CD14-positive monocyte (primary cell): Measurements from ENCODE around the gene DCLK1. TPM values are rescaled to one million over a fixed set of nuclear protein-coding genes. Genes with fewer than 3 reads are reported as not detected.

Experiments
- DNase-seq, 3 donors: peaks; one replicate each; pipeline ENCODE4 v3.0.0-alpha.2; 2011 to 2022
- H2AFZ ChIP-seq: 2 replicates; pipeline ENCODE4 v1.6.0; 2012; ENCODE audit warnings: mild to moderate bottlenecking, low read depth, low read length, inconsistent platforms; ENCODE audit not compliant: insufficient read depth, poor library complexity, severe bottlenecking
- H3K27ac ChIP-seq, 2 donors: 1 replicate in 1 of 2; 2 replicates in 1 of 2; pipeline ENCODE4 v1.5.1; 2012 to 2013; ENCODE audit warnings: low read length in 2 of 2, control low read depth in 1 of 2, inconsistent platforms in 1 of 2, low read depth in 1 of 2, mild to moderate bottlenecking in 1 of 2
- H3K27me3 ChIP-seq, 2 donors: one replicate each; pipeline versions ENCODE4 v1.6.0 to v1.6.1; 2011 to 2013; ENCODE audit warnings: low read length in 2 of 2; ENCODE audit not compliant: control insufficient read depth in 2 of 2, insufficient read depth in 2 of 2
- H3K36me3 ChIP-seq, 2 donors: replicated peaks in 1 of 2; 1 replicate in 1 of 2; 2 replicates in 1 of 2; pipeline versions ENCODE4 v1.5.1 to v1.6.1; 2012 to 2013; ENCODE audit warnings: low read length in 2 of 2, control low read depth in 1 of 2, inconsistent platforms in 1 of 2, mild to moderate bottlenecking in 1 of 2; ENCODE audit not compliant: insufficient read depth in 2 of 2, control insufficient read depth in 1 of 2
- H3K4me1 ChIP-seq, 2 donors: 1 replicate in 1 of 2; 2 replicates in 1 of 2; pipeline versions ENCODE4 v1.5.1 to v1.6.1; 2012 to 2013; ENCODE audit warnings: low read length in 2 of 2, control low read depth in 1 of 2, inconsistent platforms in 1 of 2, mild to moderate bottlenecking in 1 of 2, moderate library complexity in 1 of 2; ENCODE audit not compliant: insufficient read depth in 2 of 2, control insufficient read depth in 1 of 2
- H3K4me2 ChIP-seq: replicated peaks from 2 replicates; pipeline ENCODE3; 2012; ENCODE audit warnings: low read length, moderate library complexity, mild to moderate bottlenecking; ENCODE audit not compliant: poor library complexity, severe bottlenecking; ENCODE audit errors: extremely low read depth
- H3K4me3 ChIP-seq, 3 experiments: fragments of 200-600 bp in 1 of 3; sonication (generic) in 1 of 3; replicated peaks in 1 of 3; 1 replicate in 2 of 3; 2 replicates in 1 of 3; pipeline ENCODE4 v1.5.1; 2011 to 2013; ENCODE audit warnings: low read length in 3 of 3, mild to moderate bottlenecking in 3 of 3, control low read depth in 2 of 3, low read depth in 2 of 3, inconsistent platforms in 1 of 3, moderate library complexity in 1 of 3
- H3K79me2 ChIP-seq: 2 replicates; pipeline ENCODE4 v1.6.0; 2012; ENCODE audit warnings: mild to moderate bottlenecking, control low read depth, inconsistent platforms, low read length, moderate library complexity; ENCODE audit not compliant: insufficient read depth
- H3K9ac ChIP-seq: 2 replicates; pipeline ENCODE4 v1.6.0; 2017; ENCODE audit warnings: low read length, mild to moderate bottlenecking; ENCODE audit not compliant: insufficient read depth, poor library complexity, severe bottlenecking
- H3K9me3 ChIP-seq, 2 donors: replicated peaks in 1 of 2; 1 replicate in 1 of 2; 2 replicates in 1 of 2; pipeline versions ENCODE4 v1.5.1 to v1.6.1; 2012 to 2013; ENCODE audit warnings: low read length in 2 of 2, control low read depth in 1 of 2; ENCODE audit not compliant: control insufficient read depth in 1 of 2, insufficient read depth in 1 of 2
- H4K20me1 ChIP-seq: 2 replicates; pipeline ENCODE4 v1.6.0; 2012; ENCODE audit warnings: mild to moderate bottlenecking, low read length, control low read depth, moderate library complexity; ENCODE audit not compliant: insufficient read depth
- H3K27ac Mint-ChIP-seq, 7 donors: one replicate each; pipeline ENCODE4 v1.8.0; 2020; ENCODE audit warnings: mild to moderate bottlenecking in 7 of 7, mixed read lengths in 7 of 7, moderate library complexity in 6 of 7, inconsistent platforms in 2 of 7
- H3K27me3 Mint-ChIP-seq, 3 donors: one replicate each; pipeline ENCODE4 v1.8.0; 2021 to 2022; ENCODE audit warnings: low read depth in 3 of 3, mild to moderate bottlenecking in 3 of 3, mixed read lengths in 3 of 3, moderate library complexity in 3 of 3, inconsistent platforms in 1 of 3
- H3K36me3 Mint-ChIP-seq, 2 donors: one replicate each; pipeline ENCODE4 v1.8.0; 2020; ENCODE audit warnings: mixed read lengths in 2 of 2, inconsistent platforms in 1 of 2, mild to moderate bottlenecking in 1 of 2
- H3K4me1 Mint-ChIP-seq: one replicate; pipeline ENCODE4 v1.8.0; 2020; ENCODE audit warnings: mild to moderate bottlenecking, mixed read lengths
- H3K4me3 Mint-ChIP-seq, 2 donors: one replicate each; pipeline ENCODE4 v1.8.0; 2020; ENCODE audit warnings: mild to moderate bottlenecking in 2 of 2, mixed read lengths in 2 of 2, moderate library complexity in 1 of 2
- H3K9me3 Mint-ChIP-seq, 7 donors: one replicate each; pipeline ENCODE4 v1.8.0; 2020 to 2022; ENCODE audit warnings: mixed read lengths in 7 of 7, mild to moderate bottlenecking in 6 of 7, moderate library complexity in 6 of 7, inconsistent platforms in 2 of 7
- WGBS: methylation state at CpG from one replicate; pipeline ENCODE4 v1.1.5; 2013; ENCODE audit warnings: missing lambda C conversion rate; ENCODE audit not compliant: insufficient coverage; 5-methylcytosine and 5-hydroxymethylcytosine counted together
- intact Hi-C, 2 donors: fragments of 100-400 bp; cut with micrococcal nuclease; formaldehyde crosslinking; loops; one replicate each; pipeline versions ENCODE4 v1.15.0 to v1.15.1; 2023
- polyA plus RNA-seq, 3 donors: library from polyadenylated mRNA; depleted of rRNA in 1 of 3; unstranded in 2 of 3; stranded (reverse) in 1 of 3; fragments of 300-500 nt in 2 of 3; fragments of >200 nt in 1 of 3; fragmentation: Illumina TruSeq in 2 of 3; gene quantifications; 1 replicate in 2 of 3; 2 replicates in 1 of 3; pipeline ENCODE4 v1.2.3, GENCODE V29; 2012 to 2021
- TF ChIP-seq, protein P1 (sequence below): fragments of 200-600 bp; IDR thresholded peaks from one replicate; pipeline ENCODE4 v1.8.0; 2022; ENCODE audit warnings: antibody characterized with exemption, mild to moderate bottlenecking

DCLK1 gene
- polyA plus RNA-seq, 3 donors, result not detected

DNA sequence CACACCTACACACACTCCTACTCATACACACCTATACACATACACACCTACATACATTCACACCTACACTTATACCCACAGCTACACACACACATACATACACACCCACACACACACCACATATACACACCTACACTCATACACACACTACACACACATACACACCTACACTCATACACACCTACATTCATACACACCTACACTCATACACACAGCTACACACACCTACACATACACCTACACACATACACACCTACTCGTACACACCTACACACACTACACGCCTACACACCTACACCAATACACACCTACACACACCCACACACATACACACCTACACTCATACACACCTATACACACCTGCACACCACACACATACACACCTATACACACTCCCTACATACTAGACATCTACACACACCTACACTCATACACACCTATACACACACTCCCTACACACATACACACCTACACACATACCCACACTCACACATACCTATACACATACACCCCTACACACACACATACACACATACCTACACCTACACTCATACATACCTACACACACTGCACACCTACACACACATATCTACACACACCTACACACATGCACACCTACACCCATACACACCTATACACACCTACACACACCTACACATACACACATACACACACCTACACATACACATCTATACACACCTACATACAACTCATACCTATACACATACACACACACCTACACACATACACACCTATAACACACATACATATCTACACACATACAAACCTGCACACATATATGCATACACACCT lies 369.5 kb downstream of the DCLK1 start:
- intact Hi-C loops, result no loop called here

GRCh38 chr13:35760735-35761281 lies 370.4 kb downstream of the DCLK1 start:
- no peak overlapping the region for H3K4me3 ChIP-seq
- H3K36me3 ChIP-seq, result no peaks in the 10 kb centered on the region
- H3K36me3 Mint-ChIP-seq, result no peaks in the 10 kb centered on the region
- H3K9me3 Mint-ChIP-seq, result peaks cover 2 to 12% (median 5%) of the 10 kb centered on the region in 7 donors
- no peaks in the 10 kb centered on the region for H3K27me3 ChIP-seq
- no peak overlapping the region for H3K4me3 Mint-ChIP-seq
- no peaks in the 10 kb centered on the region for H4K20me1 ChIP-seq
- WGBS, result 58% methylated on average over 4 of the region's 13 CpGs
- peaks cover 0 to 2% (median 0%) of the 10 kb centered on the region in 3 donors for H3K27me3 Mint-ChIP-seq
- TF ChIP-seq, protein P1, sequence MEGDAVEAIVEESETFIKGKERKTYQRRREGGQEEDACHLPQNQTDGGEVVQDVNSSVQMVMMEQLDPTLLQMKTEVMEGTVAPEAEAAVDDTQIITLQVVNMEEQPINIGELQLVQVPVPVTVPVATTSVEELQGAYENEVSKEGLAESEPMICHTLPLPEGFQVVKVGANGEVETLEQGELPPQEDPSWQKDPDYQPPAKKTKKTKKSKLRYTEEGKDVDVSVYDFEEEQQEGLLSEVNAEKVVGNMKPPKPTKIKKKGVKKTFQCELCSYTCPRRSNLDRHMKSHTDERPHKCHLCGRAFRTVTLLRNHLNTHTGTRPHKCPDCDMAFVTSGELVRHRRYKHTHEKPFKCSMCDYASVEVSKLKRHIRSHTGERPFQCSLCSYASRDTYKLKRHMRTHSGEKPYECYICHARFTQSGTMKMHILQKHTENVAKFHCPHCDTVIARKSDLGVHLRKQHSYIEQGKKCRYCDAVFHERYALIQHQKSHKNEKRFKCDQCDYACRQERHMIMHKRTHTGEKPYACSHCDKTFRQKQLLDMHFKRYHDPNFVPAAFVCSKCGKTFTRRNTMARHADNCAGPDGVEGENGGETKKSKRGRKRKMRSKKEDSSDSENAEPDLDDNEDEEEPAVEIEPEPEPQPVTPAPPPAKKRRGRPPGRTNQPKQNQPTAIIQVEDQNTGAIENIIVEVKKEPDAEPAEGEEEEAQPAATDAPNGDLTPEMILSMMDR, result no peak
- H3K9me3 ChIP-seq, result peaks cover 8 to 25% of the 10 kb centered on the region in 2 donors
- H3K27ac Mint-ChIP-seq, result no peak overlapping the region
- no peak overlapping the region for H3K4me2 ChIP-seq
- DNase-seq, result no peak
- intact Hi-C loops, result no loop called here
- no peak overlapping the region for H2AFZ ChIP-seq
- no peaks in the 10 kb centered on the region for H3K4me1 ChIP-seq
- H3K9ac ChIP-seq, result no peak overlapping the region
- H3K79me2 ChIP-seq, result no peaks in the 10 kb centered on the region
- no peak overlapping the region for H3K27ac ChIP-seq
- no peaks in the 10 kb centered on the region for H3K4me1 Mint-ChIP-seq

More for the DNA sequence above, 369.5 kb downstream of the DCLK1 start:
- no peaks in the 10 kb centered on the region for H3K36me3 ChIP-seq
- H3K27me3 ChIP-seq, result no peaks in the 10 kb centered on the region
- H3K4me2 ChIP-seq, result no peak overlapping the region
- H4K20me1 ChIP-seq, result no peaks in the 10 kb centered on the region
- no peaks in the 10 kb centered on the region for H3K4me1 ChIP-seq
- H3K27ac ChIP-seq, result no peak overlapping the region
- no peak overlapping the region for H3K9ac ChIP-seq
- no peaks in the 10 kb centered on the region for H3K79me2 ChIP-seq
- Mint-ChIP-seq H3K4me1 (no peaks in the 10 kb centered on the region), H3K36me3 (no peaks in the 10 kb centered on the region), H3K9me3 (peaks cover under 1 to 9% (median 2%) of the 10 kb centered on the region in 7 donors), H3K27me3 (peaks cover 0 to 2% (median 0%) of the 10 kb centered on the region in 3 donors), H3K4me3 (no peak overlapping the region), H3K27ac (no peak overlapping the region)
- TF ChIP-seq, protein P1, result no peak
- H3K9me3 ChIP-seq, result peaks cover 8 to 25% of the 10 kb centered on the region in 2 donors
- DNase-seq, result no peak
- no peak overlapping the region for H2AFZ ChIP-seq
- 100% methylated on average over 2 of the region's 2 CpGs for WGBS
- no peak overlapping the region for H3K4me3 ChIP-seq
